ENCODE measurements around the gene CADM1. TPM values are rescaled to one million over a fixed set of nuclear protein-coding genes. Genes with fewer than 3 reads are reported as not detected.

Gene CADM1
- total and polyA plus RNA-seq, 4 donors: 13.0 to 40.6 (median 28.9) TPM

DNA sequence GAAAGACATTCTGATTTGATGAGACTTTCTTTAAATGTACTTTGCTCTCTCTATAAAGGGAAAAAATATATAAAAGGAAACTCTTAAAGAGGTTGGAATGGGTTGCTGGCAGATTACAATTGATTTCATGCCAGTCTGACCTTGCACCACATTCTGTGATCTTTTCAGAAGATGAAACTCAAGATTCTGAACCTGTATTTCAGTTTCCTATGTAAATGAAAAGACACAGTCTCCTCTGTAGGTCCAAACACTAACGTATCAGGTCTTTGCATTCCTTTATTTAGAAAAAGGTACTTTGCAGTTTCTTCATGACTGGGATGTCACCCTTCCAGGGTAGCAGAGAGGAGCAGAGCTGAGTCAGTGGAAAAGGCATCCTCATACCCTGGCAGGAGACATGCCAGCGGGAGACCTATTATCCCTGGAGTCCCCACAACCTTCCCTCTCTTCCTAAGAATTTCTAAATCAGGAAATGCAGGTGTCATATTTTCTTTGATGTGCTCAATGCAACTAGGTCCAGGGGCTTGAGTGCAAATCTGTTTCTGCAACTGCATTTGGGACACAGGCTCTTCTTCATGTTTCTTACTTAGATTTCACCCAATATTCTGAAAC, 282.6 kb downstream of the CADM1 start:
- whole genome bisulfite sequencing: 93% methylated on average over 2 of the region's 2 CpGs
- H3K27me3 ChIP-seq (ENCODE audit: control insufficient read depth in 4 of 4, insufficient read depth in 4 of 4, low read length in 3 of 4): no peaks in the 10 kb centered on the region
- H3K9ac ChIP-seq (ENCODE audit: low read depth in 1 of 2, low read length in 2 of 2): no peak overlapping the region
- no peak for DNase-seq (ENCODE audit: low spot score)
- no peak overlapping the region for H3K27ac ChIP-seq (ENCODE audit: low read depth in 1 of 2, low read length in 2 of 2)
- H3K4me1 ChIP-seq (ENCODE audit: control insufficient read depth in 4 of 4, insufficient read depth in 4 of 4, low read length in 3 of 4): no peaks in the 10 kb centered on the region
- no peak overlapping the region for H3K4me3 ChIP-seq (ENCODE audit: low read depth in 1 of 3, low read length in 3 of 3)
- peaks cover 0 to 19% (median 1%) of the 10 kb centered on the region in 4 donors for H3K36me3 ChIP-seq (ENCODE audit: control insufficient read depth in 4 of 4, insufficient read depth in 3 of 4, low read depth in 1 of 4, low read length in 3 of 4)
- TF ChIP-seq FOXA1 (IDR thresholded peaks at IDR 0.05): no peak
- TF ChIP-seq, protein P1, sequence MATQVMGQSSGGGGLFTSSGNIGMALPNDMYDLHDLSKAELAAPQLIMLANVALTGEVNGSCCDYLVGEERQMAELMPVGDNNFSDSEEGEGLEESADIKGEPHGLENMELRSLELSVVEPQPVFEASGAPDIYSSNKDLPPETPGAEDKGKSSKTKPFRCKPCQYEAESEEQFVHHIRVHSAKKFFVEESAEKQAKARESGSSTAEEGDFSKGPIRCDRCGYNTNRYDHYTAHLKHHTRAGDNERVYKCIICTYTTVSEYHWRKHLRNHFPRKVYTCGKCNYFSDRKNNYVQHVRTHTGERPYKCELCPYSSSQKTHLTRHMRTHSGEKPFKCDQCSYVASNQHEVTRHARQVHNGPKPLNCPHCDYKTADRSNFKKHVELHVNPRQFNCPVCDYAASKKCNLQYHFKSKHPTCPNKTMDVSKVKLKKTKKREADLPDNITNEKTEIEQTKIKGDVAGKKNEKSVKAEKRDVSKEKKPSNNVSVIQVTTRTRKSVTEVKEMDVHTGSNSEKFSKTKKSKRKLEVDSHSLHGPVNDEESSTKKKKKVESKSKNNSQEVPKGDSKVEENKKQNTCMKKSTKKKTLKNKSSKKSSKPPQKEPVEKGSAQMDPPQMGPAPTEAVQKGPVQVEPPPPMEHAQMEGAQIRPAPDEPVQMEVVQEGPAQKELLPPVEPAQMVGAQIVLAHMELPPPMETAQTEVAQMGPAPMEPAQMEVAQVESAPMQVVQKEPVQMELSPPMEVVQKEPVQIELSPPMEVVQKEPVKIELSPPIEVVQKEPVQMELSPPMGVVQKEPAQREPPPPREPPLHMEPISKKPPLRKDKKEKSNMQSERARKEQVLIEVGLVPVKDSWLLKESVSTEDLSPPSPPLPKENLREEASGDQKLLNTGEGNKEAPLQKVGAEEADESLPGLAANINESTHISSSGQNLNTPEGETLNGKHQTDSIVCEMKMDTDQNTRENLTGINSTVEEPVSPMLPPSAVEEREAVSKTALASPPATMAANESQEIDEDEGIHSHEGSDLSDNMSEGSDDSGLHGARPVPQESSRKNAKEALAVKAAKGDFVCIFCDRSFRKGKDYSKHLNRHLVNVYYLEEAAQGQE (IDR thresholded peaks at IDR 0.05): no peak
- no peak for TF ChIP-seq RAD21 (IDR thresholded peaks at IDR 0.05)
- no peak for TF ChIP-seq HNF4G (IDR thresholded peaks at IDR 0.05)
- H3K9me3 ChIP-seq (ENCODE audit: control insufficient read depth in 4 of 4, low read length in 3 of 4): no peaks in the 10 kb centered on the region

DNA sequence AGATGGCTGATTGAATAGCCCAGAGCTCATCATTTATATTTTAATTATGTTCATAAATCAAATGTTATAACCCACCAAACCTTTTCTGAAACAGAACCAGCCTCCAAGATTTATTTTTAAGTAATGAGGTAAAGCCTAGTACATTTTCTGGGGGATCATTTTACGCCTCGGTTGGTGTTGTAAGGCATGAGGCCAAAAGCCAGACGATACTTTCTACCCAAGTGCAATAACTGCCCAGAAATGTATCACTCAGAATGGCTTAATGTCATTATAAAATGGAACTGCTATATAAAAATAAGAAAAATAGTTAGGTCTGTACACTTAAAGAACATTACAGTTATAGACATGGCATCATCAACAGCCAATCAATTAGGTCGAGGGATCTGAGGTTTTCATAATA, 283.3 kb downstream of the CADM1 start:
- Histone ChIP-seq H3K9me3 (ENCODE audit: control insufficient read depth in 4 of 4, low read length in 3 of 4) (no peaks in the 10 kb centered on the region), H3K4me1 (ENCODE audit: control insufficient read depth in 4 of 4, insufficient read depth in 4 of 4, low read length in 3 of 4) (no peaks in the 10 kb centered on the region), H3K27ac (ENCODE audit: low read depth in 1 of 2, low read length in 2 of 2) (no peak overlapping the region), H3K4me3 (ENCODE audit: low read depth in 1 of 3, low read length in 3 of 3) (no peak overlapping the region), H3K36me3 (ENCODE audit: control insufficient read depth in 4 of 4, insufficient read depth in 3 of 4, low read depth in 1 of 4, low read length in 3 of 4) (peaks cover 0 to 21% (median 2%) of the 10 kb centered on the region in 4 donors), H3K27me3 (ENCODE audit: control insufficient read depth in 4 of 4, insufficient read depth in 4 of 4, low read length in 3 of 4) (no peaks in the 10 kb centered on the region), H3K9ac (ENCODE audit: low read depth in 1 of 2, low read length in 2 of 2) (no peak overlapping the region)
- WGBS: 94% methylated on average over 4 of the region's 4 CpGs
- TF ChIP-seq, protein P2, sequence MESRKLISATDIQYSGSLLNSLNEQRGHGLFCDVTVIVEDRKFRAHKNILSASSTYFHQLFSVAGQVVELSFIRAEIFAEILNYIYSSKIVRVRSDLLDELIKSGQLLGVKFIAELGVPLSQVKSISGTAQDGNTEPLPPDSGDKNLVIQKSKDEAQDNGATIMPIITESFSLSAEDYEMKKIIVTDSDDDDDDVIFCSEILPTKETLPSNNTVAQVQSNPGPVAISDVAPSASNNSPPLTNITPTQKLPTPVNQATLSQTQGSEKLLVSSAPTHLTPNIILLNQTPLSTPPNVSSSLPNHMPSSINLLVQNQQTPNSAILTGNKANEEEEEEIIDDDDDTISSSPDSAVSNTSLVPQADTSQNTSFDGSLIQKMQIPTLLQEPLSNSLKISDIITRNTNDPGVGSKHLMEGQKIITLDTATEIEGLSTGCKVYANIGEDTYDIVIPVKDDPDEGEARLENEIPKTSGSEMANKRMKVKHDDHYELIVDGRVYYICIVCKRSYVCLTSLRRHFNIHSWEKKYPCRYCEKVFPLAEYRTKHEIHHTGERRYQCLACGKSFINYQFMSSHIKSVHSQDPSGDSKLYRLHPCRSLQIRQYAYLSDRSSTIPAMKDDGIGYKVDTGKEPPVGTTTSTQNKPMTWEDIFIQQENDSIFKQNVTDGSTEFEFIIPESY (IDR thresholded peaks at IDR 0.05): no peak
- TF ChIP-seq HNF4A (conservative IDR thresholded peaks at IDR 0.05) (no peak), SP1 (IDR thresholded peaks at IDR 0.05) (no peak), YY1 (IDR thresholded peaks at IDR 0.05) (no peak), JUND (IDR thresholded peaks at IDR 0.05) (no peak), RXRA (IDR thresholded peaks at IDR 0.05) (no peak)
- no peak for DNase-seq (ENCODE audit: low spot score)

DNA sequence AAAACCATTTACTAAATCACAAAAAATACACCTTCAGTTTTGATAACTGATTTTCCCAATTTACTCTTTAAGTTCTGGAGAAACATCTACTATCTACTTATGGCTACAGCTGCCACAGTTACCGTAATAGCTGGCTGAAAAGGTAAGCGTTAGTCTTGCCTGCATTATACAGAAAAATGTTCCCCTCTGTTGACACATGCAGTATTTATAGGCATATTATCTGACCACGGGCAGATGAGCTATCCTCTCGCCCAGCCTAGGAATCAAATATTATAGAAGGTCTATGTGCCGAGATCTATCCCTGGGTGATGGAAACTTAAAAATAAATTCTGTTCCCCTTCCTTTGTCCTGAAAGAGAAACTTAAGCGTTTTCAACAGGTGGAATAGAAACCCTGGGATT, 283.8 kb downstream of the CADM1 start:
- H3K9me3 ChIP-seq (ENCODE audit: control insufficient read depth in 4 of 4, low read length in 3 of 4): no peaks in the 10 kb centered on the region
- H3K36me3 ChIP-seq (ENCODE audit: control insufficient read depth in 4 of 4, insufficient read depth in 3 of 4, low read depth in 1 of 4, low read length in 3 of 4): peaks cover 0 to 24% (median 4%) of the 10 kb centered on the region in 4 donors
- no peaks in the 10 kb centered on the region for H3K4me1 ChIP-seq (ENCODE audit: control insufficient read depth in 4 of 4, insufficient read depth in 4 of 4, low read length in 3 of 4)
- TF ChIP-seq, protein P1 (IDR thresholded peaks at IDR 0.05): no peak
- TF ChIP-seq GABPA (IDR thresholded peaks at IDR 0.05 in 1 of 2, conservative IDR thresholded peaks at IDR 0.05 in 1 of 2): no peak
- no peak for TF ChIP-seq RXRA (IDR thresholded peaks at IDR 0.05)
- no peak for TF ChIP-seq RAD21 (IDR thresholded peaks at IDR 0.05)
- TF ChIP-seq, protein P3, sequence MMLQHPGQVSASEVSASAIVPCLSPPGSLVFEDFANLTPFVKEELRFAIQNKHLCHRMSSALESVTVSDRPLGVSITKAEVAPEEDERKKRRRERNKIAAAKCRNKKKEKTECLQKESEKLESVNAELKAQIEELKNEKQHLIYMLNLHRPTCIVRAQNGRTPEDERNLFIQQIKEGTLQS (IDR thresholded peaks at IDR 0.05): no peak
- no peak for TF ChIP-seq YY1 (IDR thresholded peaks at IDR 0.05)
- no peak for TF ChIP-seq HNF4G (IDR thresholded peaks at IDR 0.05)
- TF ChIP-seq FOXA1 (IDR thresholded peaks at IDR 0.05): no peak
- TF ChIP-seq, protein P4, sequence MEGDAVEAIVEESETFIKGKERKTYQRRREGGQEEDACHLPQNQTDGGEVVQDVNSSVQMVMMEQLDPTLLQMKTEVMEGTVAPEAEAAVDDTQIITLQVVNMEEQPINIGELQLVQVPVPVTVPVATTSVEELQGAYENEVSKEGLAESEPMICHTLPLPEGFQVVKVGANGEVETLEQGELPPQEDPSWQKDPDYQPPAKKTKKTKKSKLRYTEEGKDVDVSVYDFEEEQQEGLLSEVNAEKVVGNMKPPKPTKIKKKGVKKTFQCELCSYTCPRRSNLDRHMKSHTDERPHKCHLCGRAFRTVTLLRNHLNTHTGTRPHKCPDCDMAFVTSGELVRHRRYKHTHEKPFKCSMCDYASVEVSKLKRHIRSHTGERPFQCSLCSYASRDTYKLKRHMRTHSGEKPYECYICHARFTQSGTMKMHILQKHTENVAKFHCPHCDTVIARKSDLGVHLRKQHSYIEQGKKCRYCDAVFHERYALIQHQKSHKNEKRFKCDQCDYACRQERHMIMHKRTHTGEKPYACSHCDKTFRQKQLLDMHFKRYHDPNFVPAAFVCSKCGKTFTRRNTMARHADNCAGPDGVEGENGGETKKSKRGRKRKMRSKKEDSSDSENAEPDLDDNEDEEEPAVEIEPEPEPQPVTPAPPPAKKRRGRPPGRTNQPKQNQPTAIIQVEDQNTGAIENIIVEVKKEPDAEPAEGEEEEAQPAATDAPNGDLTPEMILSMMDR (IDR thresholded peaks at IDR 0.05; ENCODE audit: low read depth, low read length, missing input control): no peak
- no peak for DNase-seq (ENCODE audit: low spot score)
- 81% methylated on average over 6 of the region's 6 CpGs for WGBS
- H3K9ac ChIP-seq (ENCODE audit: low read depth in 1 of 2, low read length in 2 of 2): no peak overlapping the region
- H3K4me3 ChIP-seq (ENCODE audit: low read depth in 1 of 3, low read length in 3 of 3): no peak overlapping the region
- no peak overlapping the region for H3K27ac ChIP-seq (ENCODE audit: low read depth in 1 of 2, low read length in 2 of 2)
- H3K27me3 ChIP-seq (ENCODE audit: control insufficient read depth in 4 of 4, insufficient read depth in 4 of 4, low read length in 3 of 4): no peaks in the 10 kb centered on the region

All from liver (tissue), 9 donors.